ENCODE results near the gene PRMT7.

The PRMT7 gene

DNA sequence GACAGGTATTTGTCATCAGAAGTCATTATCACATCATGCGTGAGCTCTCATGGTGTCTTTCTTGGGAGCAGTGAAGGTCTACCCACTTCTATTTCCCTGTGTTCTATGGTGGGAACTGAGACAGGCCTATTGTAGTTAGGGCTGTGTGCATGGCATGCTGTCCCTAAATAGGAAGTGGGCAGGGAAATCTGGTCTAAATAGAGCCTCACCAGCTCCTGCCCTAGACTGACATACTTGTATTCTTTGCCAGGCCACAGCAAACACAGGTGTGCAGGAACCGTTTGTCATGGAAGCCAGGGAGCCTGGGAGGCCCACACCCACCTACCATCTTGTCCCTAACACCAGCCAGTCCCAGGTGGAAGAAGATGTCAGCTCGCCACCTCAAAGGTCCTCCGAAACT is 36.4 kb upstream of the PRMT7 start:
- no peak overlapping the region for H3K4me3 ChIP-seq (ENCODE audit: low read length)
- H3K4me1 ChIP-seq (ENCODE audit: control insufficient read depth, insufficient read depth, low read length) = peaks cover 24% of the 10 kb centered on the region
- no peaks in the 10 kb centered on the region for H3K9me3 ChIP-seq (ENCODE audit: control insufficient read depth, low read length)
- H3K27me3 ChIP-seq (ENCODE audit: control insufficient read depth, insufficient read depth, low read length) = no peaks in the 10 kb centered on the region
- H3K36me3 ChIP-seq (ENCODE audit: control insufficient read depth, insufficient read depth, low read length) = no peaks in the 10 kb centered on the region
- H3K9ac ChIP-seq (ENCODE audit: low read length) = no peak overlapping the region

DNA sequence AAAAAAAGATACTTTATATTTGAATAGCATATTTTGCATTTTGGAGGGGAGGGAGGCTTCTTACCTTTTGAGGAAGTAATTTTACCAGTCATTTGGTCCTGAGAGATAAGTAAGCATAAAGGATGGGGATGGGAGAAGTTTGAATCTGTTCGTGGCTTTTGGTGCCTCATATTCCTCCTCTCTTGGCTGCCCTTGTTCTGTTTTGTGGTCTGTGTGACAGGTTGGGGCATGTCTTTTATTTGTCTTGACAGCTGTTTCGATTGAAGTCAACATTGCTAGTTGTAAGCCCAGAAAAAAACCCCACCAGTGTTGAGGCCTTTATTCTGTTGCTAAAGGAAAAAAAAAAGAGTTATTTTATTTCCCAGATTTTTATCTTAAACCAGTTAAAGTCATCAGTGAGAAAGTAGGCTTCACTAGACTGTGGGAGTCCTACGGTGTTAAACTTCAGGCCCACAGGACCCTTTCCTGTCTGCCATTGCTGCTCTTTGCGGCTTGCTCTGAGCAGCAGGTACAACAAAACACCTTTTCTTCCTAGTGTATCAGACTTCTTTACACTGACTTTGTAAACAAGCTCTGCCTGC is 35.1 kb upstream of the PRMT7 start:
- H3K4me1 ChIP-seq (ENCODE audit: control insufficient read depth, insufficient read depth, low read length) = peaks cover 30% of the 10 kb centered on the region
- H3K27me3 ChIP-seq (ENCODE audit: control insufficient read depth, insufficient read depth, low read length) = no peaks in the 10 kb centered on the region
- H3K4me3 ChIP-seq (ENCODE audit: low read length) = no peak overlapping the region
- H3K9me3 ChIP-seq (ENCODE audit: control insufficient read depth, low read length) = no peaks in the 10 kb centered on the region
- H3K36me3 ChIP-seq (ENCODE audit: control insufficient read depth, insufficient read depth, low read length) = no peaks in the 10 kb centered on the region
- no peak overlapping the region for H3K9ac ChIP-seq (ENCODE audit: low read length)

DNA sequence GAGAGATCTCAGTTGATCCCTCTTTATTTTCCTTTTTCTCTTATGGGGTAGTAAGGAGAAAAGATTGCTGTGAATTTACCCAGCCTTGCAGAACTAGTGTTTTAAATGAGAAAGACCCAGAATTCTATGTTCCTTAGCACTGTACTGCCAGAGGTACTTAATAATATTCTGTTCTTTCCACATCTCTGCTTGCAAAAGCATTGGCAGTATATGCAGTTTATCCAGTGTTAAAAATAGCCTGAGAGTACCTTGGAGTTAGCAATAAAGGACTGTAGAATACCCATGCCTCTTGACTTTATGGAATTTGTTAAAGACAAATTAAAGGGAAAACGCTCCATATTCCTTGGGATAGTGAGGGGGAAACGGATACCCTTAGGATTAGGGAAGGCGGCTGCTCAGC is 34.6 kb upstream of the PRMT7 start:
- Histone ChIP-seq H3K27me3 (ENCODE audit: control insufficient read depth, insufficient read depth, low read length) (no peaks in the 10 kb centered on the region), H3K4me1 (ENCODE audit: control insufficient read depth, insufficient read depth, low read length) (peaks cover 30% of the 10 kb centered on the region), H3K9ac (ENCODE audit: low read length) (no peak overlapping the region), H3K4me3 (ENCODE audit: low read length) (no peak overlapping the region), H3K9me3 (ENCODE audit: control insufficient read depth, low read length) (no peaks in the 10 kb centered on the region), H3K36me3 (ENCODE audit: control insufficient read depth, insufficient read depth, low read length) (no peaks in the 10 kb centered on the region)

DNA sequence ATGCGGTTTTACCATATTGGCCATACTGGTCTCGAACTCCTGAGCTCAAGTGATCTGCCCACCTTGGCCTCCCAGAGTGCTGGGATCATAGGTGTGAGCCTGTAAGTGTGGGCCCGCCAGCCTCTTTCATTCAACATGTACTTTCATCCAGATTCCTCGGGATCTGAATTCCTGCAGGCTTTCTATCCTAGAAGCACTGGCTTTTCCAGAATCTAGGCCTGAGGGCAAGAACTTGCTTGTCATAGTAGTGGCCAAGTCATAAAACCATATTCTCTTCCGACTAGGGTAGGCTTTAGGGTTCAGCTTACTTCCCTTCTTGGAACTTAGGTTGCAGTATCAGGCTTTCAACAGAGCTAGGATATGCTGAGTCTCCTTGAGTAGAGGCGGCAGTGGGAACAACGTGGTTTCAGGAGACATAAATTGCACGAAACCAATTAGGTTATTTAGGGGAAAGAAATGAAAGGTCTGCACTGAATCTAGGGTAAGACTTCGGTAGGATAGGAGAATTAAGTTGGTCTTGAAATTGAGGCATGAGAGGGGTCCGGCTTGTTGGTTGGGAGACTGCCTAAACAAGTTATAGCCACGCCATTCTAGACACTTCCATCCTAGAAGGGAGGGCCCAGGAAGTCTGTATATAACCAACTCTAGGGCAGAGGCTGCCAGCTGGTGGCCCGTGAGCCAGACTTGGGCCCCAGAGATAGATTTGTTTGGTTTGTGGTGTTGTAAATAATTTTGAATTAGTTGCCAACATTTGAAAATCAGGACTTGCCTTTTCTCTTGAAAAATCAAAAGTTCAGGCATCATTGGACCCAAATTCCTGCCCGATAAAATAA is 30.9 kb upstream of the PRMT7 start:
- H3K9ac ChIP-seq (ENCODE audit: low read length) = no peak overlapping the region
- no peak overlapping the region for H3K4me3 ChIP-seq (ENCODE audit: low read length)
- no peaks in the 10 kb centered on the region for H3K27me3 ChIP-seq (ENCODE audit: control insufficient read depth, insufficient read depth, low read length)
- no peaks in the 10 kb centered on the region for H3K9me3 ChIP-seq (ENCODE audit: control insufficient read depth, low read length)
- H3K36me3 ChIP-seq (ENCODE audit: control insufficient read depth, insufficient read depth, low read length) = no peaks in the 10 kb centered on the region
- H3K4me1 ChIP-seq (ENCODE audit: control insufficient read depth, insufficient read depth, low read length) = peaks cover 14% of the 10 kb centered on the region

DNA sequence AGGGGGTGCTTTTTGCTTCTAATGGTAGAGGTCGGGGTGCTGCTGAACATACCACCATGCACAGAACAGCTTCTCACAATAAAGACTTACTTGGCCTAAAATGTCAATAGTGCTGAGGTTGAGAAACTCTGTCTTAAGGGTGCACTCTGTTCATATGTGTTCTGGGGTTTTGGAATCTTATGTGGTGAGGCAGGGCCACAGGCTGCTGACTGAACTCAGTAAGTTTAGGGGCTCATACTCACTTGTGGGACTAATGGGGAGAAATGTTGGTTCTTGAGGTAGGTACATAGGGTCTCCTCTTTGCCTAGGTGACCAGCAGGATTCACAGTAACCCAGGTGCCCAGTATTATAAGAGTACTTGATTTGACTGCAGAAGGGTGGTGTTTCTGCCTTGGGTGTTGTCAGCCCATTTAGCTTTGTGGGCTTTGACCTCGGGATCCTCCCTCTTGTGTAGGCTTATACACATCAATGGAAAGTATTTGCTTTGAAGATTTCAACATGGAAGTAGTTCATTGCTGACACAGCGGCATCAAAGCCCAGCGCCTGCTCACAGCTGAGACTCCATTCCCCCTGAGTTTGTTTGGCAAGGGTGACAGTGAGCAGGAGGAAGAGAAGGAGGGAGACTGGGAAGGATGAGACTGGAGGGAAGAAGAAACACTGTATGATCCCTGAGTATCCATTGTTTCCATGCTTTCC is 29.3 kb upstream of the PRMT7 start:
- Histone ChIP-seq H3K36me3 (ENCODE audit: control insufficient read depth, insufficient read depth, low read length) (no peaks in the 10 kb centered on the region), H3K9ac (ENCODE audit: low read length) (no peak overlapping the region), H3K27me3 (ENCODE audit: control insufficient read depth, insufficient read depth, low read length) (no peaks in the 10 kb centered on the region), H3K4me1 (ENCODE audit: control insufficient read depth, insufficient read depth, low read length) (peaks cover 6% of the 10 kb centered on the region), H3K4me3 (ENCODE audit: low read length) (no peak overlapping the region), H3K9me3 (ENCODE audit: control insufficient read depth, low read length) (no peaks in the 10 kb centered on the region)

DNA sequence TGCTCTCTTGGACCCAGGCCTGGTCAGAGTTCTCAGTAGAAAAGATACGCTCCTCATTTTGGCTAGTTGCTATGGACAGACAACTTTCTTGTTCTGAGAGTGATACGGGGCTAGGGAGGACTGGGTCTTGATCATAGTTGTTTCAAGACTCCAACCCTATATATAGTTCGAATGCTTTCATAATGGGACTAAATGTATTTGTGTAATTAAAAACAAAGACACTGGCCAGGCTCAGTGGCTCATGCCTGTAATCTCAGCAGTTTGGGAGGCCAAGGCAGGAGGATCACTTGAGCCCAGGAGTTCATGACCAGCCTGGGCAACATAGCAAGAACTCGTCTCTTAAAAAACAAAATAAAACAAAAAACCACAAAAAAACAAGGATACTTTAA is 28.8 kb upstream of the PRMT7 start:
- Histone ChIP-seq H3K4me1 (ENCODE audit: control insufficient read depth, insufficient read depth, low read length) (peaks cover 6% of the 10 kb centered on the region), H3K9me3 (ENCODE audit: control insufficient read depth, low read length) (no peaks in the 10 kb centered on the region), H3K27me3 (ENCODE audit: control insufficient read depth, insufficient read depth, low read length) (no peaks in the 10 kb centered on the region), H3K36me3 (ENCODE audit: control insufficient read depth, insufficient read depth, low read length) (no peaks in the 10 kb centered on the region), H3K9ac (ENCODE audit: low read length) (no peak overlapping the region), H3K4me3 (ENCODE audit: low read length) (no peak overlapping the region)

DNA sequence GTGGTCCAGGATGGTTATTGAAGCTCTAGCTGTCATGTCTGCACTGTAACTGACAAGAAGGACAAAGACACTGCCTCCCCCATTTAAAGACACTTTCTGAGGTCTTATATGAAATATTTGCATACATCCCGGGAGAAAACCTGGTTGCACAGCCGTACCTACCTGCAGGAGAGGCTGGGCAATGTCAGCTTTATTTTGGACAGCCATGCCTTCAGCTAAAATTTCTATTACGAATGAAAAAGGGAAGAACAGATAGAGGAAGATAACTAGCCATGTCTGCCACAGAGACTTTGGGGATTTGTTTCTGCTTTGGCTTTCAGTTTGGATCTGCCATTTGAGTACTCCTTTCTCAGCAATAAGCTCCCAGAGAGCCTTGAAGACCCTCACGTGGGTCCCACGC is 27.5 kb upstream of the PRMT7 start:
- Histone ChIP-seq H3K9me3 (ENCODE audit: control insufficient read depth, low read length) (no peaks in the 10 kb centered on the region), H3K36me3 (ENCODE audit: control insufficient read depth, insufficient read depth, low read length) (no peaks in the 10 kb centered on the region), H3K27me3 (ENCODE audit: control insufficient read depth, insufficient read depth, low read length) (no peaks in the 10 kb centered on the region), H3K4me3 (ENCODE audit: low read length) (no peak overlapping the region), H3K9ac (ENCODE audit: low read length) (no peak overlapping the region), H3K4me1 (ENCODE audit: control insufficient read depth, insufficient read depth, low read length) (peaks cover 15% of the 10 kb centered on the region)

DNA sequence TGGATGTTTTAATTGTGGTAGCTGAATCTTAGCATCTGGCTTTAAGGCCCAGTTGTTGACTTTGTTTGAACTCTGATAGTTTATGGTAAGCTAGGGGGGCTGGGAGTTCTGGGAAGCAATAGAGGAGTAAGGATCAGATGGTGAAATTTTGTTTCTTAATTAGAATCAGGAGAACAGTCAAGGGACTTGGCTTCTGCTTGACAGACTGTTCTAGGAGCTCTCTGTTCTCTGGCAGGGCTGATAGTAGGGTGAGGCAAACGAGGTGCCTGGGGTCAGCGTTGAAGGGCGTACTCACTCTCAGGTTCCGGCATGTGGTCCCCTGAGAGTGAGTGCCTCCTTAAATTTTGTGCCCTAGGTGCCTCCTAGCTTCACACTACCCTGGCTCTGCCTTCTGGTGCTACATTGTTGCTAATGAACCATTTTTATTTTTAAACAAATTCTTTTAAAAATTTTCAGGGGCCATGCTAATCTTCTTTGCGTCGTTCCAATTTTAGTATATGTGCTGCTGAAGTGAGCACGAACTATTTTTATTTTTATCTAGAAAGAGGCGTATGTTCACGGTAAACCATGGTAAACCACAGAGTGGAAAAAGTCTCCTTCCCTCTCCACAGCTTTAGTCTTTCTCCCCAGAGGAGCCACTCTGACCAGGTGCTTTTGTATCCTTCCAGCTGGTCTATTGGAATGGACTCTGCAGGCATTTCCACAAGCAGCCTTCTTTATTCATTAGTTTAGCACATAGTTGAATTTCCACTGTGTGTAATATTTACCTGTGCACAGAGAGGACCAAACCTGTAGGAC is 26.8 kb upstream of the PRMT7 start:
- H3K4me3 ChIP-seq (ENCODE audit: low read length) = no peak overlapping the region
- peaks cover 15% of the 10 kb centered on the region for H3K4me1 ChIP-seq (ENCODE audit: control insufficient read depth, insufficient read depth, low read length)
- no peaks in the 10 kb centered on the region for H3K9me3 ChIP-seq (ENCODE audit: control insufficient read depth, low read length)
- H3K27me3 ChIP-seq (ENCODE audit: control insufficient read depth, insufficient read depth, low read length) = no peaks in the 10 kb centered on the region
- H3K9ac ChIP-seq (ENCODE audit: low read length) = no peak overlapping the region
- H3K36me3 ChIP-seq (ENCODE audit: control insufficient read depth, insufficient read depth, low read length) = no peaks in the 10 kb centered on the region

DNA sequence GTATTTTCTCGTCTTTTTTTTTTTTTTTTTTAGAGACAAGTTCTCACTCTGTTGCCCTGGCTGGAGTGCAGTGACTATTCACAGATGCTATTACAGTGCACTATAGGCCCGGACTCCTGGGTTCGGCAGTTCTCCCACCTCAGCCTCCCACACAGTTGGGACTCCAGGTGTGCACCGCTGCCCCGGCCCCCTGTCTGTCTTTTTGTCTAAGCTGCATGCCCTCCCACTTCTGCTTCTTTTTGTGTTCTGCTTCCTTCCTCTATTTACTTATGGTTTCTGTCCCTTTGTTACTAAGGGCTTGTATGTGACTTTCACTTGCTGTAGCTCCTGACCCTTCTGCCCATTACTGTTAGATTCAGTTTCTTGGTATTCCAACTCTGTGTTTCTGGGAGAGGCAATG is 26.0 kb upstream of the PRMT7 start:
- no peaks in the 10 kb centered on the region for H3K9me3 ChIP-seq (ENCODE audit: control insufficient read depth, low read length)
- H3K4me3 ChIP-seq (ENCODE audit: low read length) = no peak overlapping the region
- no peaks in the 10 kb centered on the region for H3K27me3 ChIP-seq (ENCODE audit: control insufficient read depth, insufficient read depth, low read length)
- no peaks in the 10 kb centered on the region for H3K36me3 ChIP-seq (ENCODE audit: control insufficient read depth, insufficient read depth, low read length)
- H3K4me1 ChIP-seq (ENCODE audit: control insufficient read depth, insufficient read depth, low read length) = peaks cover 13% of the 10 kb centered on the region
- H3K9ac ChIP-seq (ENCODE audit: low read length) = no peak overlapping the region

DNA sequence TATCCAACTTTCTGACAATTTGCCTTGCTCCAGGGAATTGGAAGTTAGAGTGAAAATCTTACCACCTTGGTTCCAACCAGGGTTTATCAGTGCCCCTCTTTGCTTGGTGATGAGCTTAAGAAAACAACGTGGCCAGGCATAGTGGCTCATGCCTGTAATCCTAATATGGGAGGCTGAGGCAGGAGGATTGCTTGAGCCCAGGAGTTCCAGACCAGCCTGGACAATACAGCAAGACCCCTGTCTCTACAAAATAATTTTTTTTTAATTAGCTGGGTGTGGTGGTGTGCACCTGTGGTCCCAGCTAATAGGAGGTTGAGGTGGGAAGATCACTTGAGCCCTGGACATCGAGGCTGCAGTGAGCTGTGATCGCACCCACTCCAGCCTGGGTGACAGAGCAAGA is 25.1 kb upstream of the PRMT7 start:
- no peak overlapping the region for H3K4me3 ChIP-seq (ENCODE audit: low read length)
- no peaks in the 10 kb centered on the region for H3K27me3 ChIP-seq (ENCODE audit: control insufficient read depth, insufficient read depth, low read length)
- no peak overlapping the region for H3K9ac ChIP-seq (ENCODE audit: low read length)
- no peaks in the 10 kb centered on the region for H3K9me3 ChIP-seq (ENCODE audit: control insufficient read depth, low read length)
- peaks cover 2% of the 10 kb centered on the region for H3K36me3 ChIP-seq (ENCODE audit: control insufficient read depth, insufficient read depth, low read length)
- peaks cover 9% of the 10 kb centered on the region for H3K4me1 ChIP-seq (ENCODE audit: control insufficient read depth, insufficient read depth, low read length)

DNA sequence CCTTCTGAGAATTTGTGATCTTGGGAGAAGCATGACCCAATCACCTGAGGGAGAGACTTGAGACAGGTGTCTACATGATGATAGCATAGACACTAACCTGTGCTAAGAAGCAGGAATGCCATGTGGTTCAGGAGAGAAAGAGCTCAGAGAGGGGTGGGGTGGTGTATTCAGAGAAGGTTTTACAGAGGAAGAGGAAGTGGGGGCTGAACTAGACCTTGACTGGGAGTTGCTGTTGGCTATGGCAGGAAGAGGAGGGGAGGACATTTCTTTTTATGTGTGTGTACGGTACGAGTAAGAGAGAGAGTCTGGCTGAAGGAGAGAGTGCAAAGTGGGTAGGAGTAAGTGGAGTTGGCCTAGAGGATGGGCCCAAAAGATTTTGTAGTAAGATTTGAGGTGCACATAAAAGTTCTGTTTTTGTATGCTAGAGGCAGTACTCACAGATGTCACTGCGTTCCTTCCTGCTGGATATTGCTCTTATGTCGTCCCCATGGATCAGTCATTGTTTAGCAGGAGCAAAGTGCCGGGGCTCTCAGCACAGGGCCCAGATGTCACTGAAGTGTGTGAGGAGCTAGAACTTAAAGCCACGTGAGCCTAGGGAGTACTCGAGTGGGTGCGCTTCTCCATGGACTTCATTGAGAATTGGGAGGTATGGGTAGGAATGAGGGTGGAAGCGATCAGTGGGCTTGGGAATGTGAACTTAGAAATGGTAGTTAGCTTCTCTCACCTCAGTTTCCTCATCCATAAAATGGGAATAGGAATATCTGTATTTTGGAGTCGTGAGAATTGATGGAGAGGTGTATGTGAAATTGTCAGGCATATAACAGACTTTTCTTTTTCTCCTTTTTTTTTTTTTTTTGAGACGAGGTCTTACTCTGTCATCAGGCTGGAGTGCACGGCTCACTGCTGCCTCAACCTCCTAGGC is 24.4 kb upstream of the PRMT7 start:
- no peak overlapping the region for H3K4me3 ChIP-seq (ENCODE audit: low read length)
- H3K9ac ChIP-seq (ENCODE audit: low read length) = no peak overlapping the region
- no peaks in the 10 kb centered on the region for H3K27me3 ChIP-seq (ENCODE audit: control insufficient read depth, insufficient read depth, low read length)
- H3K4me1 ChIP-seq (ENCODE audit: control insufficient read depth, insufficient read depth, low read length) = peaks cover 9% of the 10 kb centered on the region
- no peaks in the 10 kb centered on the region for H3K9me3 ChIP-seq (ENCODE audit: control insufficient read depth, low read length)
- peaks cover 5% of the 10 kb centered on the region for H3K36me3 ChIP-seq (ENCODE audit: control insufficient read depth, insufficient read depth, low read length)

Measured in mucosa of stomach (tissue), 1 donor.